Fibroblast of peridontal ligament (primary cell): Measurements from ENCODE around the gene DIRAS2.
"Not testable (repeated sequence)": the region's sequence is repeated elsewhere in the genome, so short reads cannot be mapped to it uniquely, and the experiment has no call there.

Source experiments
- DNase-seq: peaks from one replicate; pipeline ENCODE4 v3.0.0-alpha.2; 2010; ENCODE audit errors: extremely low read depth

Gene DIRAS2

GRCh38 chr9:90642570-90643539 is at the start of gene DIRAS2:
TSS of gene DIRAS2 (minus strand) at chr9:90642824. CDS start at chr9:90613827, 28,997 bp downstream.
- DNase-seq: peak; percentile 24

GRCh38 chr9:90684736-90685135 is 42.1 kb upstream of the DIRAS2 start:
- no peak for DNase-seq

GRCh38 chr9:90684106-90684505 is 41.5 kb upstream of the DIRAS2 start:
- no peak for DNase-seq

GRCh38 chr9:90680534-90680933 is 37.9 kb upstream of the DIRAS2 start:
- DNase-seq: no peak

- DNase-seq: no peak
Observed at GRCh38 chr9:90665072-90665471, 22.4 kb upstream of the DIRAS2 start.

- DNase-seq: no peak
Observed at GRCh38 chr9:90659650-90660364, 17.2 kb upstream of the DIRAS2 start.

GRCh38 chr9:90658783-90659182 is 16.2 kb upstream of the DIRAS2 start:
- no peak for DNase-seq

- no peak for DNase-seq
Observed at GRCh38 chr9:90658181-90658580, 15.6 kb upstream of the DIRAS2 start.

GRCh38 chr9:90656876-90657275 is 14.3 kb upstream of the DIRAS2 start:
- not testable (repeated sequence) for DNase-seq

GRCh38 chr9:90651246-90651645 is 8.6 kb upstream of the DIRAS2 start:
- no peak for DNase-seq

GRCh38 chr9:90647843-90648242 is 5.2 kb upstream of the DIRAS2 start:
- no peak for DNase-seq

- no peak for DNase-seq
Observed at GRCh38 chr9:90645721-90646120, 3.1 kb upstream of the DIRAS2 start.

- DNase-seq: no peak
Observed at GRCh38 chr9:90641884-90642487, 638 bp downstream of the DIRAS2 start.

- DNase-seq: no peak
Observed at GRCh38 chr9:90641086-90641485, 1.5 kb downstream of the DIRAS2 start.

- DNase-seq: no peak
Observed at GRCh38 chr9:90640361-90640760, 2.3 kb downstream of the DIRAS2 start.

- DNase-seq: no peak
Observed at GRCh38 chr9:90637626-90638025, 5.0 kb downstream of the DIRAS2 start.

- no peak for DNase-seq
Observed at GRCh38 chr9:90632647-90633207, 9.9 kb downstream of the DIRAS2 start.

- no peak for DNase-seq
Observed at GRCh38 chr9:90631964-90632363, 10.7 kb downstream of the DIRAS2 start.

- DNase-seq: no peak
Observed at GRCh38 chr9:90629991-90630390, 12.6 kb downstream of the DIRAS2 start.

- DNase-seq: no peak
Observed at GRCh38 chr9:90629354-90629753, 13.3 kb downstream of the DIRAS2 start.

- no peak for DNase-seq
Observed at GRCh38 chr9:90616806-90617205, 25.8 kb downstream of the DIRAS2 start.

- no peak for DNase-seq
Observed at GRCh38 chr9:90613502-90613901, 29.1 kb downstream of the DIRAS2 start.
